ENCODE measurements around the gene LCP2. TPM values are rescaled to one million over a fixed set of nuclear protein-coding genes. Genes with fewer than 3 reads are reported as not detected.

The LCP2 gene
- total RNA-seq, 4 donors from 2014 or later, result 1.9 to 3.2 (median 2.3) TPM

DNA sequence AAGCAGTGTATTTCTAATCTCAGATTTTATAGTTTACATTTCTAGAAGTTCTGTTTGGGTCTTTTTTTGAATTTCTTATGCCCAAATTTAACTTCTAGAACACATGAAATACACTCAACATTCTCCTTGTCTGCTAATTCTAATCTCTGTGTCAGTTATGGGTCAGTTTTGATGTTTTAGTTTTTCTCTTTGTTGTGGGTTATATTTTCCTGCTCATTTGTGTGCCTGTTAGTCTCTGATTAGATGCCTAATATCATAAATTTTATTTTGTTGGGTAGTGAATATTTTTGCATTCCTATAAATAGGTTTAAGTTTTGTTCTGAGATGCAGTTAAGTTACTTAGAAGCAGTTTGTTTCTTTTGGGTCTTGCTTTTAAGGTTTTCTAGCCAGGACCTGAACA is 12.4 kb downstream of the LCP2 start:
- TF ChIP-seq POLR2A (IDR thresholded peaks at IDR 0.05), result no peak
- TF ChIP-seq, protein P1, sequence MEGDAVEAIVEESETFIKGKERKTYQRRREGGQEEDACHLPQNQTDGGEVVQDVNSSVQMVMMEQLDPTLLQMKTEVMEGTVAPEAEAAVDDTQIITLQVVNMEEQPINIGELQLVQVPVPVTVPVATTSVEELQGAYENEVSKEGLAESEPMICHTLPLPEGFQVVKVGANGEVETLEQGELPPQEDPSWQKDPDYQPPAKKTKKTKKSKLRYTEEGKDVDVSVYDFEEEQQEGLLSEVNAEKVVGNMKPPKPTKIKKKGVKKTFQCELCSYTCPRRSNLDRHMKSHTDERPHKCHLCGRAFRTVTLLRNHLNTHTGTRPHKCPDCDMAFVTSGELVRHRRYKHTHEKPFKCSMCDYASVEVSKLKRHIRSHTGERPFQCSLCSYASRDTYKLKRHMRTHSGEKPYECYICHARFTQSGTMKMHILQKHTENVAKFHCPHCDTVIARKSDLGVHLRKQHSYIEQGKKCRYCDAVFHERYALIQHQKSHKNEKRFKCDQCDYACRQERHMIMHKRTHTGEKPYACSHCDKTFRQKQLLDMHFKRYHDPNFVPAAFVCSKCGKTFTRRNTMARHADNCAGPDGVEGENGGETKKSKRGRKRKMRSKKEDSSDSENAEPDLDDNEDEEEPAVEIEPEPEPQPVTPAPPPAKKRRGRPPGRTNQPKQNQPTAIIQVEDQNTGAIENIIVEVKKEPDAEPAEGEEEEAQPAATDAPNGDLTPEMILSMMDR (IDR thresholded peaks at IDR 0.05 in 4 of 5, conservative IDR thresholded peaks at IDR 0.05 in 1 of 5), result no peak
- DNase-seq, result no peak
- peaks cover 0 to 1% of the 10 kb centered on the region in 2 donors for H3K4me1 ChIP-seq
- no peaks in the 10 kb centered on the region for H3K9me3 ChIP-seq
- no peaks in the 10 kb centered on the region for H3K36me3 ChIP-seq
- no peaks in the 10 kb centered on the region for H3K27me3 ChIP-seq
- intact Hi-C loops (cut with DNase I; ENCODE audit: low total_unique reads), result no loop called here
- no peak overlapping the region for H3K27ac ChIP-seq
- no peak for ATAC-seq
- H3K4me3 ChIP-seq, result no peak overlapping the region
- in situ Hi-C loops (cut with MboI; ENCODE audit: low sequenced_read_pairs in 4 of 4), result no loop called here

DNA sequence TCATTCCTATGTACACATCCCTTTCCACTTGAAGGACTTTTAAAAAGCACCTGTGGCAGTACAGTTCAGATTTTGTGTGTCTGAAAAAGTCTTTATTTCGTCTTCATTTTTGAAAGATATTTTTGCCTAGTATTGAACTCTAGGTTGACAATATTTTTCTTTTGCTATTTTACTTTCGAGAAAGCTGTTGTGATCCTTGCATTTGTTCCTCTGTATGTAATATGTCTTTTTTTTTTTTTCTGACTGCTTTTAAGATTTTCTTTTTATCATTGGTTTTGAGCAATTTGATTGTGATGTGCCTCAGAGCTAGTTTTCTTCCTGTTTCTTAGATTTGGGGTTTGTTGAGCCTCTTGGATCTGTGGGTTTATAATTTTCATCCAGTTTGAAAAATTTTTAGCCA is 13.3 kb downstream of the LCP2 start:
- H3K4me3 ChIP-seq, result no peak overlapping the region
- intact Hi-C loops (cut with DNase I; ENCODE audit: low total_unique reads) (no loop called here), in situ Hi-C loops (cut with MboI; ENCODE audit: low sequenced_read_pairs in 4 of 4) (no loop called here)
- no peak overlapping the region for H3K27ac ChIP-seq
- H3K27me3 ChIP-seq, result no peaks in the 10 kb centered on the region
- ATAC-seq, result no peak
- no peak for DNase-seq
- no peaks in the 10 kb centered on the region for H3K9me3 ChIP-seq
- TF ChIP-seq, protein P1 (IDR thresholded peaks at IDR 0.05 in 4 of 5, conservative IDR thresholded peaks at IDR 0.05 in 1 of 5), result no peak
- TF ChIP-seq POLR2A (IDR thresholded peaks at IDR 0.05), result no peak
- H3K4me1 ChIP-seq, result peaks cover 0 to 10% of the 10 kb centered on the region in 2 donors
- no peaks in the 10 kb centered on the region for H3K36me3 ChIP-seq

DNA sequence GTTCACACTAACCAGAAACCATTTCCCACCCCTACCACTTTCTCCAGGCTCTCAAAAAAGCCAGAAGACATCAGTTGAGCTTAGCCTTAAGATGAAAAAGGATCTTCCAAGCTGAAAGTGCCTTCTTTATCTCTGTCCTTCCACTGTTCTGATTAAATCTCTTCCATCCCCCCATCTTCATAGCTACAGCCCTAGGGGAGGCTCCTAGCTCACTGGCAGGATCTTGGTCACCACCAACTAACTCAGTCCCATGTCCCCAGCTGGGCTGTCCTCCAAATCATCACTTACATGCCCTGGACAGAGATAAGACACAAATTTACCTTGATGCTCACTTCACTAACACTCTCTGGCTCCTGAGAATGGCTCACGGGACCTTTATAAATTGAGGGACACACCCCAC is 14.3 kb downstream of the LCP2 start:
- ATAC-seq, result no peak

DNA sequence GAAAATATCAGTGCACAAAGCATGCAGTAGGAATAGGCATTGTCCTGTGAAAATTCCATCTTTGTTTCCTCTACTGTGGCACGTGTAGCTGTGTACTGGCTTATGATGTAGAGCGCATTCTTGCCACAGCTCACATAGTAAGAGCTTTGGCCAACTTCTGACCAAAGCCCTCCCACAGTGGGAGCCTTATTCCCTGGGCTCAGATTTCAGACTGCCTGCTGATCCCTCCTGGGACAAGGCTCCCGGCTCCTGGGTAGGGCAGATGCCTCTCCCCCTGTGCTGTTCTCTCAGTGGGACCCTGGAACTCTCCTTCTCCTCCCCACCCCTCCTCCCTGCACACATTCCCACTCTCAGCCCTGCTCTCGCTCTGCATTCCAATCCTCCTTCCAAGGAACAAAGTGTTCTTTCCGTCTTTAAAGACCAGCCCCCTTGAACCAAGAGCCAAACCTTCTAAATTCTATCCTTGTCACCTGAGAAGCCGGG is 17.5 kb downstream of the LCP2 start:
- peaks cover 0 to 10% of the 10 kb centered on the region in 2 donors for H3K4me1 ChIP-seq
- no peaks in the 10 kb centered on the region for H3K9me3 ChIP-seq
- no peaks in the 10 kb centered on the region for H3K36me3 ChIP-seq
- TF ChIP-seq POLR2A (IDR thresholded peaks at IDR 0.05), result no peak
- TF ChIP-seq, protein P1 (IDR thresholded peaks at IDR 0.05 in 4 of 5, conservative IDR thresholded peaks at IDR 0.05 in 1 of 5), result no peak
- in situ Hi-C loops (cut with MboI; ENCODE audit: low sequenced_read_pairs in 4 of 4) (no loop called here), intact Hi-C loops (cut with DNase I; ENCODE audit: low total_unique reads) (no loop called here)
- H3K27ac ChIP-seq, result peak overlapping the region in 3 of 4 donors; percentile 28 to 64 (median 41)
- no peaks in the 10 kb centered on the region for H3K27me3 ChIP-seq
- DNase-seq (peak in 1 of 2 donors; percentile 64), ATAC-seq (peak; percentile 69 to 83)
- H3K4me3 ChIP-seq, result no peak overlapping the region

More for the DNA sequence above, 14.3 kb downstream of the LCP2 start:
- no peak for DNase-seq
- Histone ChIP-seq H3K4me3 (no peak overlapping the region), H3K27me3 (no peaks in the 10 kb centered on the region), H3K27ac (no peak overlapping the region), H3K36me3 (no peaks in the 10 kb centered on the region), H3K9me3 (no peaks in the 10 kb centered on the region), H3K4me1 (peaks cover 0 to 10% of the 10 kb centered on the region in 2 donors)
- intact Hi-C loops (cut with DNase I; ENCODE audit: low total_unique reads), result no loop called here
- in situ Hi-C loops (cut with MboI; ENCODE audit: low sequenced_read_pairs in 4 of 4), result no loop called here
- TF ChIP-seq POLR2A (IDR thresholded peaks at IDR 0.05), result no peak
- TF ChIP-seq, protein P1 (IDR thresholded peaks at IDR 0.05 in 4 of 5, conservative IDR thresholded peaks at IDR 0.05 in 1 of 5), result no peak

DNA sequence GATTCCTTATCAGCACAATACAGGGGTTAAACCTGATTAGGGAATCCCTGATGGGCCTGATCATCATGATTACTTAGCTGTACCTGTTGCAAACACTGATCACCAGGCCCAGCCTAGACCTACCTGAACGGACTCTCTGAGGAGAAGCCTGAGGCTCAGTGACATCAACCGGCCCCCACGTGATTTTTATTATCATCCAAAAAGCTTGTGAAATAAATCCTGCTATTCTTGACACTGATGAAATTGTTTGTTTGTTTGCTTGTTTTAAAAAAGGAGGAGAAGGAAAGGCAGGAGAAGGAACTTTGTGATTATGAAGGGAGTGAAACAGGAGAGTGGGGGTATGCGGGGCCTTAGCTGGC is 18.1 kb downstream of the LCP2 start:
- Histone ChIP-seq H3K9me3 (no peaks in the 10 kb centered on the region), H3K36me3 (no peaks in the 10 kb centered on the region), H3K4me3 (no peak overlapping the region), H3K4me1 (peaks cover 0 to 10% of the 10 kb centered on the region in 2 donors), H3K27ac (peak overlapping the region in 2 of 4 donors; percentile 41 to 64), H3K27me3 (no peaks in the 10 kb centered on the region)
- in situ Hi-C loops (cut with MboI; ENCODE audit: low sequenced_read_pairs in 4 of 4), result no loop called here
- intact Hi-C loops (cut with DNase I; ENCODE audit: low total_unique reads), result no loop called here
- ATAC-seq (no peak), DNase-seq (no peak)
- TF ChIP-seq, protein P1 (IDR thresholded peaks at IDR 0.05 in 4 of 5, conservative IDR thresholded peaks at IDR 0.05 in 1 of 5), result no peak
- TF ChIP-seq POLR2A (IDR thresholded peaks at IDR 0.05), result no peak

Data from gastrocnemius medialis (tissue), 4 donors.